MM.1S (cell line): ENCODE data around the gene ZNF638.

Experiments
- CTCF ChIP-seq: fragments of 300-600 bp; sonication (generic); IDR thresholded peaks from 2 replicates; pipeline ENCODE4 v1.5.1; 2016; ENCODE audit warnings: antibody characterized with exemption, low read length, mixed read lengths
- EZH2 ChIP-seq: fragments of 300-600 bp; sonication (generic); optimal IDR thresholded peaks from 2 replicates; pipeline ENCODE3; 2017; ENCODE audit warnings: low read depth, mild to moderate bottlenecking, antibody characterized with exemption, low read length, mixed read lengths
- EZH2phosphoT487 ChIP-seq: fragments of 300-600 bp; sonication (generic); IDR thresholded peaks from 2 replicates; pipeline ENCODE4 v1.6.1; 2018; ENCODE audit warnings: antibody characterized with exemption, low read length

- TF ChIP-seq EZH2phosphoT487, result no peak
- no peak for TF ChIP-seq CTCF
- TF ChIP-seq EZH2, result no peak
Observed at GRCh38 chr2:71361631-71362030, 30.0 kb downstream of the ZNF638 start.
